Measurements from ENCODE around the gene SAT2. TPM values are rescaled to one million over a fixed set of nuclear protein-coding genes. Genes with fewer than 3 reads are reported as not detected.
A peak's percentile ranks its signal among the peaks of the same experiment; 100 is the strongest.
"Not testable (repeated sequence)": the region's sequence is repeated elsewhere in the genome, so short reads cannot be mapped to it uniquely, and the experiment has no call there.

The SAT2 gene
- total and polyA plus RNA-seq, 9 donors, result 89.5 to 235 (median 145) TPM

- H3K4me3 ChIP-seq, result peak overlapping the region; percentile 44
- no peaks in the 10 kb centered on the region for H3K36me3 ChIP-seq
- no peaks in the 10 kb centered on the region for H3K9me3 ChIP-seq
- intact Hi-C loops (cut with DNase I), result loop anchor here in 2 of 4 donors (5.0 kb wide), 1 partner anchor 36 kb away; the partner anchor contains the start of genes TP53 (in 2 of the 2) and WRAP53 (in 2 of the 2)
- 0% methylated on average over 32 to 45 of the region's 45 CpGs for WGBS, 3 donors
- peak overlapping the region; percentile 86 for H3K27ac ChIP-seq
- TF ChIP-seq EP300 (IDR thresholded peaks at IDR 0.05), result no peak
- no peak for DNase-seq
- no peaks in the 10 kb centered on the region for H3K27me3 ChIP-seq
- H3K4me1 ChIP-seq (ENCODE audit: insufficient read depth), result peaks cover 6% of the 10 kb centered on the region
Observed at GRCh38 chr17:7651097-7651664, 23.6 kb upstream of the SAT2 start.

DNA sequence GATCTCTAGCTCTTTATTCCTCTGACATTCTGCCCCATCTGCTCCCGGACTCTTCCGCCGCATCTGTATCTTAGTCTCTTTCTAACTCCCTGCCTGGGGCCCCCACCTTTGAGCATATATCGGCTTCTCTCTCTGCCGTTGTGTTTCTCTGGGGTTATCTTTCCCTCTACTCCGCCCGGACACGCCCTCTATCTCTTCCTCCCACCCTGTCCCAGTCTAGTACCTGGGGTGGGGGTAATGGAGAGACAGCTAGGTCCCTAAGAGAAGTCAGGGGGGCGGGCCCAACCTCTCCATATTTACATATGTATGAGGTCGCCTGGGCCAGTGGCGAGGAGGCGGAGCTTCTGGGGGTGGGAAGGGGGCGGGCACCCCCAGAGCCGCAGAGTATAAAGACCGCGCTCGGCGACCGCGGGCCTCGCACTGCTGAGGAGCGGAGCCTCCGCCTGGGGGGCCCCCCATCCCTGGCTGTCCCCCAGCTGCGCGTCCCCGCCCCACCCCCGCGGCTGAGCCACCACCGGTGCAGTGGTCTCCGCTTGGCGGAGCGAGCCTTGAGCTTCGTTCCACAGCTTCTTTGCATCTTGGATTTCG is 23.0 kb upstream of the SAT2 start, which contains the start of gene ATP1B2:
Gene ATP1B2 (plus strand): TSS at position 418 of the 588 bp plus-strand sequence. CDS start 593 bp downstream, outside the sequence.
- DNase-seq, result peak; percentile 79 to 90 (median 85)
- intact Hi-C loops (cut with DNase I), result loop anchor here in 2 of 4 donors (5.0 kb wide), 1 partner anchor 37 kb away; the partner anchor contains the start of genes TP53 (in 2 of the 2) and WRAP53 (in 2 of the 2)
- H3K4me3 ChIP-seq, result peak within 1 kb of the TSS; percentile 44
- WGBS, 3 donors, result 1 to 2% (median 1%) methylated on average over 26 to 34 of the region's 34 CpGs
- no peaks in the 10 kb centered on the region for H3K9me3 ChIP-seq
- H3K27me3 ChIP-seq, result no peaks in the 10 kb centered on the region
- H3K4me1 ChIP-seq (ENCODE audit: insufficient read depth), result peaks cover 6% of the 10 kb centered on the region
- no peaks in the 10 kb centered on the region for H3K36me3 ChIP-seq
- peak within 1 kb of the TSS; percentile 86 for H3K27ac ChIP-seq
- TF ChIP-seq CTCF (IDR thresholded peaks at IDR 0.05) (no peak), POLR2A (IDR thresholded peaks at IDR 0.05) (no peak), EP300 (IDR thresholded peaks at IDR 0.05) (no peak)

DNA sequence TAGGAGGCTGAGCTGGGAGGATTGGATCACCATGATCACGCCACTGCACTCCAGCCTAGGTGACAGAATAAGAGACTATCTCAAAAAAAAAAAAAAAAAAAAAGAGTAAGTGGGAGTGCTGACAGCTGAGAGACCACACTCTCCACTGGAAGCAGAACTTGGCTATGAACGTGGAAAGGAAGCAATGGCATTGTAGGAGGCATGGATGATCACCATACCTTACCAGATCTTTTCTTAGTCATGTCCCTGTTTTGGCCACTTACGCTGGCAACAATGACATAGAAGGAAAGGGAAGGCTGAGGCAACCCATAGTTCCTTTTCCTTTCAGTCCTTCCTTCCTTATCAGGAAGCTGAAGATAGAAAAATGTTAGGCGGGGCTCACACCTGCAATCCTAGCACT is 19.4 kb upstream of the SAT2 start:
- Histone ChIP-seq H3K9me3 (no peaks in the 10 kb centered on the region), H3K27me3 (no peaks in the 10 kb centered on the region), H3K27ac (no peak overlapping the region), H3K4me1 (ENCODE audit: insufficient read depth) (peaks cover 4% of the 10 kb centered on the region), H3K4me3 (no peak overlapping the region), H3K36me3 (no peaks in the 10 kb centered on the region)
- DNase-seq, result no peak
- intact Hi-C loops (cut with DNase I), result no loop called here
- TF ChIP-seq POLR2A (IDR thresholded peaks at IDR 0.05) (no peak), EP300 (IDR thresholded peaks at IDR 0.05) (no peak), CTCF (IDR thresholded peaks at IDR 0.05) (no peak)
- 63 to 73% (median 69%) methylated on average over 4 of the region's 4 CpGs for WGBS, 3 donors

GRCh38 chr17:7646457-7646856 is 18.8 kb upstream of the SAT2 start:
- peaks cover 4% of the 10 kb centered on the region for H3K4me1 ChIP-seq (ENCODE audit: insufficient read depth)
- H3K9me3 ChIP-seq, result no peaks in the 10 kb centered on the region
- intact Hi-C loops (cut with DNase I), result no loop called here
- no peaks in the 10 kb centered on the region for H3K36me3 ChIP-seq
- WGBS, 3 donors, result 11 to 18% (median 12%) methylated on average over 8 to 9 of the region's 9 CpGs
- no peak for DNase-seq
- no peak overlapping the region for H3K27ac ChIP-seq
- H3K4me3 ChIP-seq, result no peak overlapping the region
- TF ChIP-seq CTCF (IDR thresholded peaks at IDR 0.05), result no peak
- no peak for TF ChIP-seq EP300 (IDR thresholded peaks at IDR 0.05)
- H3K27me3 ChIP-seq, result no peaks in the 10 kb centered on the region

DNA sequence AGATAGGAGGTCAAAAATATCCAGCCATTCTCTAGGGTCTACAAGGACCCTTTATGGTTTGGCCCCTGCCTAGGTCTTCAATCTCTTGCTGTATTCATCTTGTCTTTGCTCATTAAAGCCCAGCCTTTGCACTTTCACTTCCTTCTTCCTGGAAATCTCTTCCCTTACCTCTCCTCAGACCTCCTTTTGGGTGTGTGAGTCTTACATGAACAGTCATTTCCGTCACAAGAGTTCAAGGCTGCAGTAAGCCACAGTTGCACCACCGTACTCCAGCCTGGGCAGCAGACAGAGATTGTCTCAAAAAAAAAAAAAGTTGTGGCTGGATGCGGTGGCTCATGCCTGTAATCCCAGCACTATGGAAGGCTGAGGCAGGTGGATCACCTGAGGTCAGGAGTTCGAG is 17.2 kb upstream of the SAT2 start:
- 80 to 90% (median 89%) methylated on average over 4 of the region's 4 CpGs for WGBS, 3 donors
- Histone ChIP-seq H3K4me1 (ENCODE audit: insufficient read depth) (peaks cover 4% of the 10 kb centered on the region), H3K27me3 (no peaks in the 10 kb centered on the region), H3K27ac (no peak overlapping the region), H3K36me3 (no peaks in the 10 kb centered on the region), H3K4me3 (no peak overlapping the region), H3K9me3 (no peaks in the 10 kb centered on the region)
- no peak for DNase-seq
- TF ChIP-seq POLR2A (IDR thresholded peaks at IDR 0.05) (no peak), EP300 (IDR thresholded peaks at IDR 0.05) (no peak), CTCF (IDR thresholded peaks at IDR 0.05) (no peak)
- intact Hi-C loops (cut with DNase I), result no loop called here

DNA sequence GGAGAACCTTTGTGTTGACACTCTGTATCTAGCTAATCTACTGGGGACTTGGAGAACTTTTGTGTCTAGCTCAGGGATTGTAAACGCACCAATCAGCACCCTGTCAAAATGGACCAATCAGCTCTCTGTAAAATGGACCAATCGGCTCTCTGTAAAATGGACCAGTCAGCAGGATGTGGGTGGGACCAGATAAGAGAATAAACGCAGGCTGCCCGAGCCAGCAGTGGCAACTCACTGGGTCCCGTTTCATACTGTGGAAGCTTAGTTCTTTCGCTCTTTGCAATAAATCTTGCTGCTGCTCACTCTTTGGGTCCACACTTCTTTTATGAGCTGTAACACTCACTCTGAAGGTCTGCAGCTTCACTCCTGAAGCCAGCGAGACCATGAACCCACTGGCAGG is 14.0 kb upstream of the SAT2 start:
- intact Hi-C loops (cut with DNase I); H3K27me3 ChIP-seq; H3K4me1 ChIP-seq (ENCODE audit: insufficient read depth); H3K4me3 ChIP-seq; H3K9me3 ChIP-seq; H3K36me3 ChIP-seq; DNase-seq; H3K27ac ChIP-seq: not testable (repeated sequence)
- WGBS, 3 donors, result 46 to 54% (median 49%) methylated on average over 7 of the region's 7 CpGs
